ENCODE measurements around the gene DPP10.

DNA sequence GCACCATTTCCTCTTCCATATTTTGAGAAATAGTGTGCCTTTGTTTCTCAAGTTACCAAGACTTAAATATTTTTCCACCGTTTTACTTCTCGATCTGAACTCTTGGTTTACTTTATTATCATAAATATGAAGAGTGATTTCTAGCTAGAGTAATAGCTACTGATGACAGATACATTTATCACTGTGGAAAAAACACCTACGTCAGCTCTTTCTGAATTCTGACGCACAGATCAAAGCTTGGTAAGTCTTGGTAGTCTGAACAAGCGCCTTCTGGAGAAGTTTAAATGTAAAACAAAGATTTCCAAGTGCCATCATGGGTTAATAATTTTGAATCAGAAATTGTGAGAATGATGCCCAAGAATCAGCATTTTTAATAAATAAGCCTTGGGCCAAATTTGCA lies 367.7 kb downstream of the DPP10 start:
- TF ChIP-seq, protein P1, sequence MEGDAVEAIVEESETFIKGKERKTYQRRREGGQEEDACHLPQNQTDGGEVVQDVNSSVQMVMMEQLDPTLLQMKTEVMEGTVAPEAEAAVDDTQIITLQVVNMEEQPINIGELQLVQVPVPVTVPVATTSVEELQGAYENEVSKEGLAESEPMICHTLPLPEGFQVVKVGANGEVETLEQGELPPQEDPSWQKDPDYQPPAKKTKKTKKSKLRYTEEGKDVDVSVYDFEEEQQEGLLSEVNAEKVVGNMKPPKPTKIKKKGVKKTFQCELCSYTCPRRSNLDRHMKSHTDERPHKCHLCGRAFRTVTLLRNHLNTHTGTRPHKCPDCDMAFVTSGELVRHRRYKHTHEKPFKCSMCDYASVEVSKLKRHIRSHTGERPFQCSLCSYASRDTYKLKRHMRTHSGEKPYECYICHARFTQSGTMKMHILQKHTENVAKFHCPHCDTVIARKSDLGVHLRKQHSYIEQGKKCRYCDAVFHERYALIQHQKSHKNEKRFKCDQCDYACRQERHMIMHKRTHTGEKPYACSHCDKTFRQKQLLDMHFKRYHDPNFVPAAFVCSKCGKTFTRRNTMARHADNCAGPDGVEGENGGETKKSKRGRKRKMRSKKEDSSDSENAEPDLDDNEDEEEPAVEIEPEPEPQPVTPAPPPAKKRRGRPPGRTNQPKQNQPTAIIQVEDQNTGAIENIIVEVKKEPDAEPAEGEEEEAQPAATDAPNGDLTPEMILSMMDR (conservative IDR thresholded peaks at IDR 0.05) = no peak
- no peak for TF ChIP-seq ZFX (IDR thresholded peaks at IDR 0.05)

All from C4-2B (cell line).